Skin epidermis (tissue), 12 donors: ENCODE data around the gene LDHB.
"Not testable (repeated sequence)": the region's sequence is repeated elsewhere in the genome, so short reads cannot be mapped to it uniquely, and the experiment has no call there.

ENCODE experiments used
- H3K27ac ChIP-seq, 21 experiments: fragments of 200-600 bp; sonication (generic) in 11 of 21; one replicate each; pipeline ENCODE4 v1.5.0; 2020; ENCODE audit warnings: mild to moderate bottlenecking in 3 of 21, inconsistent platforms in 2 of 21, moderate library complexity in 2 of 21
- H3K4me3 ChIP-seq, 7 experiments: fragments of 200-600 bp; sonication (generic) in 2 of 7; one replicate each; pipeline ENCODE4 v1.5.0; 2020; ENCODE audit warnings: inconsistent platforms in 2 of 7, mild to moderate bottlenecking in 2 of 7, moderate library complexity in 1 of 7

The LDHB gene

DNA sequence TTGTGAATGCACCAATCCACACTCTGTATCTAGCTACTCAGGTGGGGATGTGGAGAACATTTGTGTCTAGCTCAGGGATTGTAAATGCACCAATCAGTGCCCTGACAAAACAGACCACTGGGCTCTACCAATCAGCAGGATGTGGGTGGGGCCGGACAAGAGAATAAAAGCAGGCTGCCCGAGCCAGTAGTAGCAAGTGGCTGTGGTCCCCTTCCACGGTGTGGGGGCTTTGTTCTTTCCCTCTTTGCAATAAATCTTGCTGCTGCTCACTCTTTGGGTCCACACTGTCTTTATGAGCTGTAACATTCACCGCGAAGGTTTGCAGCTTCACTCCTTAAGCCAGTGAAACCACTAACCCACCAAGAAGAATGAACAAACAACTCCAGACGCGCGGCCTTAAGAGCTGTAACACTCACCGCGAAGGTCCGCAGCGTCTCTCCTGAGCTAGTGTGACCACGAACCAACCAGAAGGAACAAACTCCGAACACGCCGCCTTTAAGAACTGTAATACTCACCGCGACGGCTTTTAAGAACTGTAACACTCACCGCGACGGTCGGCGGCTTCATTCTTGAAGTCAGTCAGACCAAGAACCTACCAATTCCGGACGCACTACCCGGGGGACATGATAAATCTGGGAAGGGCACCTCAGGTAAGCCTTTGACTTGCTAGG is 4.6 kb upstream of the LDHB start:
- no peak overlapping the region for H3K4me3 ChIP-seq
- no peak overlapping the region for H3K27ac ChIP-seq

DNA sequence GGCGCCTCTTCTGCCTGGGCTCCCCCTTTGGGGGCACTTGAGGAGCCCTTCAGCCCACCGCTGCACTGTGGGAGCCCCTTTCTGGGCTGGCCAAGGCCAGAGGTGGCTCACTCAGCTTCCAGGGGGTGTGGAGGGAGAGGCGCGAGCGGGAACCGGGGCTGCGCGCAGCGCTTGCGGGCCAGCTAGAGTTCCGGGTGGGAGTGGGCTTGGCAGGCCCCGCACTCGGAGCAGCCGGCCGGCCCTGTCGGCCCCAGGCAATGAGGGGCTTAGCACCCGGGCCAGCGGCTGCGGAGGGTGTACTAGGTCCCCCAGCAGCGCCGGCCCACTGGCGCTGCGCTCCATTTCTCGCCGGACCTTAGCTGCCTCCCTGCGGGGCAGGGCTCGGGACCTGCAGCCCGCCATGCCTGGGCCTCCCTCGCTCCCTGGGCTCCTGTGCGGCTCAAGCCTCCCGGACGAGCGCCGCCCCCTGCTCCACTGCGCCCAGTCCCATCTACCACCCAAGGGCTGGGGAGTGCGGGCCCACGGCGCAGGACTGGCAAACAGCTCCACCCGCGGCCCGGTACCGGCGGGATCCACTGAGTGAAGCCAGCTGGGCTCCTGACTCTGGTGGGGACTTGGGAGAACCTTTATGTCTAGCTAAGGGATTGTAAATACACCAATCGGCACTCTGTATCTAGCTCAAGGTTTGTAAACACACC is 3.9 kb upstream of the LDHB start:
- H3K4me3 ChIP-seq, H3K27ac ChIP-seq: not testable (repeated sequence)

DNA sequence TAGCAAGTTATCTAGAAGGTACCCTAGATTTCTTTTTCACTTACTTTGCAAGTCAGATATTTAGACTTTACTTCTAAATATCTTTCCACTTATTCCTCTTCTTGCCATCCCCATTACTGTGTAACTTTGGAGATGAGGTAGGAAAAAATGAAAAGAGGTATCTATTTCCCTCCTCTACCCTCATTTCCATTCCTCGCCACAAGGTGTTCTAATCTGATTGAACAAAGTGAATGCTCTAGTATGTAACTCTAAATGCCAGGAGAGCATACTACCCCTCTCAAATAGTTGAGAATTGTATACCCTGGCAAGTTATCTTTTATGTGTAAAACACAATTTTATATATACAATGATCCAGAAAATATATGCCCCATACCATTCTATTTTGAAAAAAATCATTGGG is 1.7 kb upstream of the LDHB start:
- no peak overlapping the region for H3K27ac ChIP-seq

DNA sequence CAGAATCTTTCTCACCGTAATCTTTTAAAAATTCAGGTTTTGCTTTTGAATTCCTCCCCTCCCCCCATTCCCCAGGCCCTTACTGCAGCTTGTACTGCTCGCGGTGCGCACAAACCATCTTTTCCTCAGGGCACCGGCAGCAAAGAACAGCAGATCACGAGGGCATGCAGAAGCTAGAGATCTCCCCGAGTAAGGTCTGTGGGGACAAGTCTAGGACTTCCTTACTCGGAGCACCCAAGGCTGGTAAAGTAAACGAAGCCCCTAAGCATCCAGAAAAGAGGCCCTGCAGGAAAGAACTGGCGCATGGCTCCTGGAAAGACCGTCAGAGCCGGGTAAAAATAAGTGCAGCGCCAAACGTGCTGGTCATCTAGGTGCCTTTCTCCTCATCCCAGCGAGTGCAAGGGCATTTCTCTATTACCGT is 727 bp downstream of the LDHB start:
- Histone ChIP-seq H3K4me3 (peak overlapping the region; percentile 65 to 92 (median 68)), H3K27ac (peak overlapping the region; percentile 2 to 87 (median 67))

More for the DNA sequence above, 1.7 kb upstream of the LDHB start:
- H3K4me3 ChIP-seq: no peak overlapping the region

DNA sequence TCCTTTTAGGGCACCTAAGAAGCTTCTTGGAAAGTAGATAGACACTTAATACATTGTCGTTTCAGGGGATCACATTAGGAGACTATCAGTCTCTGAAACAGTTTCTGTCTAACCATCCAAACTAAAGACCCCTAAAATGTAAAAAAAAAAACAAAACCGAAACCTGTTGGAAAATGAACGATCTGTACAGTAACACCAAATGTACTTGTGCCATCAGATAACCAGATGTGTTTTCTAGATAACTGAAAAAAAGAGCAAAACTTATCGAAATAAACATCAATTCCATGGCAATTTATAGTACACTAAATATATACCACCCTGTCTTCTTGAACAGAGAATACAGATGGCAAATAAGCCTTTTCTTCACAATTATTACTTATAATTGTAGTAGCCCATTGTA is 2.1 kb downstream of the LDHB start:
- Histone ChIP-seq H3K4me3 (peak overlapping the region in 1 of 7 experiments; percentile 7), H3K27ac (no peak overlapping the region)

DNA sequence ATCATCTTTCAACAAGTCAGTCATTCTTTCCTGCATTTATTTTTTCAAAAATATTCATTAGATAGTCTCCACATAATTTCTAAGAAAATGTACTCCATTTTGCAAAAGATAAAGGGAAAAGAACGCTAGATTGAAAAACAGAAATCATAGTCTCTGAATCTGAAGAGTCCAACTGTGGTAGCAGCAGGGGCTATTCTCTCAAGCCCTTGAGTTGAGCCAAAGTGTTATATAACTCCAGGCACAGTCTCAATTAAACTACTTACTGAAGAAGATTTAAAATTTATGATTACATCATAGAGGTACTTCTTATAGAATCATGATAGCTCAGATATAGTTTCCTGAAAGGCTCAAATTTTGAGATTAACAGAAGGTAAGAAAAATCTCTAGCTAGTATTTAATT is 5.8 kb downstream of the LDHB start:
- Histone ChIP-seq H3K4me3 (no peak overlapping the region), H3K27ac (no peak overlapping the region)

DNA sequence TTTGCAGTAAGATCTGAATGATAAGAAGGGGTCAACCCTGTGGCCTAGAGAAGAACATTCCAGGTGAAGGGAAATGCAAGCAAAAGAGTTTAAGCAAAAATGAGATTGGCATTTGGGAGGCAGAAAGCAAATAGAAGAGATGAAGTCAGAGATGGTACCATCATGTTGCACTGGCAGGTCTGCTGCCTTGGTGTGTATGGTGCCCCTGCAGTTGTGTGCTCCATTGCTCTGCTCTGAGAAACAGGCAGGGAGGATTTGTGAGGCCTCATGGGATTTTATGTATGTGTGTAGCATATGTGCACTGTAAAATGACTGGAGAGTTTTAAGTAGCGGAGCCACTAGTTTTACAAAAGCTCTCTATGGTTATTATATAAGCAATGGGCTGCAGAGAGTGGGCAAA is 6.6 kb downstream of the LDHB start:
- no peak overlapping the region for H3K4me3 ChIP-seq

DNA sequence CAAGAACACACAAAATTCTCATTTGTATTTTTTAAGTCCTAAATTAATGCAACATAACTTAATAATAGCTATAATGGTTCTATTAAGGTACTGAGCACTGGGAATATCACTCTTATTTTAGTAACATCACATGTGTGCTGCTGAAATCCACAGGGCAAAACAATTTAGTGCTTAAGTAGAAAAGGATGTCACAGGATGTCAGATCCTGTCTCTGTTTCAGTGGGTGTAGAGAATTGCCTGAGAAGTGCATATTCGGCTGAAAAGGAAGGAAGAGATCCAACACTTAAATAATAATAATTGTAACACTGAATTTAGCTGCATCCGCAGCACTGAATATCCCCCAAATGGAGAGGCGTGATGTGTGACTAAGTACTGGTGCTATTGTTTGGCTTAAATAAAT is 8.6 kb downstream of the LDHB start:
- H3K4me3 ChIP-seq: no peak overlapping the region
- H3K27ac ChIP-seq: no peak overlapping the region

More for the DNA sequence above, 6.6 kb downstream of the LDHB start:
- H3K27ac ChIP-seq: no peak overlapping the region

DNA sequence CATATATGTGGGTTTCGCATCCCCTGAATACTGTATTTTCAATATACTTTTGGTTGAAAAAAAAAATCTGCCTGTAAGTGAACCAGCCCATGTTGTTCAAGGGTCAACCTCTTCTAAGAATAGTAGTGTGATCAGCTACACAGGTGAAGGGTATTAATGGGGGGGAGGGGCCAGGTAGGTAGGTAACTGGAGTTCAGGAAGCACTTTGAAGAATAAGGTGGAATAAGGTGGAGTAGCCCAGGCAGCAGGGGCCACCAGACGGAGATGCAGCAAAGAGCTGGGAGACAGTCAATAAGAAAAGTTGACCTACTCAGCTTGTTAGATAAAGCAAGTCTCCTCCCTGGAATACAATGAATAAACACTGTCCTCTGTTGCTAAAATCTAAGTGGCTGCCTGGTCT is 9.3 kb downstream of the LDHB start:
- Histone ChIP-seq H3K27ac (no peak overlapping the region), H3K4me3 (no peak overlapping the region)

DNA sequence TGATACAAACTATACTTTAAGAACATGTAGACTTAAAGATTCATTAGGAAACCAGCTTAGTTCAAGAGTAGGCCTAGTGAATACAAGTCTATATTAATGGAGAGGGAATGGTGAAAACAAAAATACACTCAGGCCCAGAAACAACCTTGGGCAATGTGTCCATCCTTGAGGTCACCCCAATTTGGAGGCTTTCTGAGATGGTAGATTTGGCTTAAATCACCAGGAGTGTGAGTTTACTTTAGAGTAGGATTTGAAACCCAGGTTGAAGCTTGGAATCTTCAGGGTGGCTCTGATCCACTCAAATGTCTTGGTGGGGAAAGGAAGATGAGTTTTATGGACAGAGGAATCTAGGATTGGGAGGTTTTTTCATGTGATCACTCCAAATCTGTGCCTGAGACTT is 10.5 kb downstream of the LDHB start:
- no peak overlapping the region for H3K27ac ChIP-seq
- no peak overlapping the region for H3K4me3 ChIP-seq

DNA sequence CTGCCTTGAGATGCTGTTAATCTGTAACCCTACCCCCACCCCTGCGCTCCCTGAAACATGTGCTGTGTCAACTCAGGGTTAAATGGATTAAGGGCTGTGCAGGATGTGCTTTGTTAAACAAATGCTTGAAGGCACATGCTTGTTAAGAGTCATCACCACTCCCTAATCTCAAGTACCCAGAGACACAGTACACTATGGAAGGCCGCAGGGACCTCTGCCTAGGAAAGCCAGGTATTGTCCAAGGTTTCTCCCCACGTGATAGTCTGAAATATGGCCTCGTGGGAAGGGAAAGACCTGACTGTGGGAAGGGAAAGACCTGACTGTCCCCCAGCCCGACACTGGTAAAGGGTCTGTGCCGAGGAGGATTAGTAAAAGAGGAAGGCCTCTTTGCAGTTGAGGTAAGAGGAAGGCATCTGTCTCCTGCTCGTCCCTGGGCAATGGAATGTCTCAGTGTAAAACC is 12.6 kb downstream of the LDHB start:
- not testable (repeated sequence) for H3K27ac ChIP-seq, H3K4me3 ChIP-seq

DNA sequence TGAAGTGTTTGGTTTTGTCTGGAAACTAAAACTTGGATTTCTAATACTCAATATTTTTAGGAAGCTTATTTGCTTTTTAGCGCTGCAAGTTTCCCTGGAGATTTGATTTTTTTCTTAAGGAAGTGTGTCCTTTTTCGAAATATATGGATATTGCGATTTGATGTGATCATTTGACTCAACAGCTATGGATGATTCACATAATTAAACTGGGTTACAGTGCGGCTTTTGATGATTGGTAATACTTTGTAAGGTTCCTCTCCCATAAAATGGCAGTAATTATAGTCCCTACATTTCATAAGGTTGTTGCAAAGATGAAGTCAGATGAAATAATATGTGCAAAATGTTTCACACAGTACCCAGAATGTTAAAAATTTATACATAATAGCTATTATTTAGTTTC is 13.1 kb downstream of the LDHB start:
- H3K4me3 ChIP-seq: no peak overlapping the region
- H3K27ac ChIP-seq: no peak overlapping the region

DNA sequence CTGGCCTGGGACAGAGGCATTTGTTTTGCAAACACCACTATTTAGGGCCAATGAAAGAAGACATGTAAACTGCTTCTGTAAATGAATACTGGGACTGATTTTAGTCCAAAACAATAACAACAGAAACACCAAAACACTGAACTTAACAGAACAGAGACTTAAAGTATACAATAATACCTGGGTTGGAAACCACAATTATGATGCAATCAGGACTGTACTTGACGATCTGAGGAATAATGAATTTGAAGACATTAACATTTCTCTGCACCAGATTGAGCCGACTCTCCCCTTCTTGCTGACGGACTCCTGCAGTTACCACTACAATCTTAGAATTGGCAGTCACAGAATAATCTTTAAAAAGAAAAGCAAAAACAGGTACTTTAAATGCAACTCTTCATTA is 13.9 kb downstream of the LDHB start:
- Histone ChIP-seq H3K4me3 (no peak overlapping the region), H3K27ac (no peak overlapping the region)

DNA sequence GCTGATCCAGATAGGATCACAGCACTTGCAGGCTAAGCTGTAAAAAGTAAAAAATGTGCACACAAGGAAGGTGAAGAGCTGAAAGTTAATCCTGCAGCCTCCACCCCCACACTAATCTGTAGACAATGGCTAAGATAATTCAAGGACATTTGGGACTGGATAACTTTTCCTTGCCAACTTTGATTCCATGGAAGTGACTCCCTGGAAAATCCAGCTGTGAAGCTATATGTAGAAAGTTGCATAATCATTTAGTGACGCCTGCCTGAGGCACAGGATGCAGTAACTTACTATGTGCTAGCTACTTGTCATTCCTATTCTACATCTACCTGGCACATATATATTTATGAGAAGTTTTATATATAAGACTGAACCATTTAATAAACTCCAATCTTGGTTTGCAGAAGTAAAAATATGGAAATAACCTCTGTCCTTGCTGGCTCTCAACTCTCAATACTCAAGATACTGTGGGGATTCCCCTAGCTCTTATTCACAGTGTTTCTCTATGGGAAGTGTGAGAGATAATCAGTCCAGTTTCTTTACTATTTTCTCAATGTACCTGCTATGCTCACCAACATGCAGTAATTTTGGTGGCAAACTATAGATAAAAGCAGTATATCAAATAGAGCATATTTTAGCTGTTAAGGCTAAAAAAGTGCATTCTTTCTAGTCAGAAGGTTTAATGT is 14.8 kb downstream of the LDHB start:
- no peak overlapping the region for H3K27ac ChIP-seq
- H3K4me3 ChIP-seq: no peak overlapping the region

DNA sequence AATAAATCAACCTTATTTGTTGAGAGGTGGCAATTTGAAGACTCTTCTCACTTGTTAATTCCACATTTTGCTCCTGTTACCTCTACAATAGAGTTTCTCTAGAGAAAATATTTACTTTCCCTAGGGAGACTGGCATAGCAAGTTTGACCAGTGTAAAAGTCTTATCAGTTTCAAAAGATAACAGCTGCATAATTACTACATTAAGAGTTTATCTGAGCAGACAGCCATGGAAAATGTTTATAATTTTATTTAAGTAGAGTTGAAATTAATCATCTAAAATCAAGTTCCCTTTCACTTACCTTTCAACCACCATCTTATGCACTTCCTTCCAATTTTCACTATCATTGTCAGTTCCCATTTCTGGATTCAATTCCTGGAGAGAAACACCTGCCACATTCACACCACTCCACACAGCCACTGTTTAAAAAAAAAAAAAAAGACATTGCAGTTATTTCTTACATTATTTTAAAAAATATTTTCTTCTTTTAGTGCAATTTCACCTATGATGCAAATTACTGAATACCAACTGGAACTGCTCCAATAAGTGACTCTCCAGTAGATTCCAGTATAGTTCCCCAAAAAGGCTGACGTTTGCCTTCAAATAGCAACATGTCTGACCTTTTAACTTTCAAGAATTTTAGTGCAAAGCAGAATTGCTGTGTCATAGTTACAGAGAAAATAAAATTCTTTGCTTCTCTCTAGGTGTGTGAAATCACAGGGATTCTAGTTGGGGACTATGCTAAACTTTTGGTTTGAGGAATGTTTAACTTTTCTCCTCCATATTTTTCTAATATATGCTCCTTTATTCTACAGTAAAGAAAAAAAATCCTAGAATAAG is 19.4 kb downstream of the LDHB start:
- H3K4me3 ChIP-seq: no peak overlapping the region
- H3K27ac ChIP-seq: no peak overlapping the region

DNA sequence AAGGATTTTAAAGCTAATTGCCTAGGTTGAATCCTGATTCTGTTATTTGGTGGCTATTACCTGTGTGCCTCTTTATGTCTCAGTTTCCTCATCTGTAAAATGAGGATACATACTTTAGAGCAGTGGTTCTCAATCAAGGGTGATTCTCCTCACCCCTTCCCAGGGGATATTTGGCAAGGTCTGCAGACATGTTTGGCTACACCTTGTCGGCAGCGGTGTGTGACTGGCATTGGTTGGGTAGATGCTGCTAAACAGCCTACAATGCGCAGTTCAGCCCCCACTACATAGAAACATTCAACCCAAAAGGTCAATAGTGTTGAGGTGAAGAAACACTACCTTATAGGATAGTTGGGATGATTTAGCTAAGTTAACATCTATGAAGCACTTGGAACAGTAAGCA is 23.4 kb downstream of the LDHB start:
- no peak overlapping the region for H3K4me3 ChIP-seq
- H3K27ac ChIP-seq: no peak overlapping the region

DNA sequence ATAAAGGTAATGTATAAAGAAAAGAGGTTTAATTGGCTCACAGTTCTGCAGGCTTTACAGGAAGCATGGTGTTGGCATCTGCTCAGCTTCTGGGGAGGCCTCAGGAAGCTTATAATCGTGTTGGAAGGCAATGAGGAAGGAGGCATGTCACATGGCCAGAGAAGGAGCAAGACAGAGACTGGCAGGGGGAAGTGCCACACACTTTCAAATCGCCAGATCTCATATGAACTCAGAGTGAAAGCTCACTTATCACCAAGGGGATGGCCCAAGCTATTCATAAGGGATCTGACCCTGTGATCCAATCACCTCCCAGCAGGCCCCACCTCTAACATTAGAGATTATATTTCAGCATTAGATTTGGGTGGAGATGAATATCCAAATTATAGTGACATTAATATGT is 26.3 kb downstream of the LDHB start:
- Histone ChIP-seq H3K4me3 (no peak overlapping the region), H3K27ac (no peak overlapping the region)

DNA sequence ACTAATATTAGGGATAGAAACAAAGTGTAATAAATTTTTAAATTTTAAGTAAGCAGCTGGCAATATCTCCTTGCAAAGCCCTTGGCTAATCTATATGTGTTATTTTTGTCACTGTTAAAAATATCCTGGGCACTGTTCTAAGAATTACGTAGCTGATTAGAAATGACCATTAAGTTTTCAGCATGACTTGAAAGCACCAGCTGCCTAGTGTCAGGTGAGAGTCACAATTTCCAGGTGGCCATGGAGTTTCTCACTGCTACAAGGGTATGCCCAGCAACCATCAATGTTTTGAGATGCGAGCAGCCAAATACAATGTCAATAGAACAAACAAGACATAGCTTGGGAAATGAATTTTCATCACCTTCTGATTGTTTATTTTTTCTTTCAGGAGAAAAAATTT is 29.7 kb downstream of the LDHB start:
- H3K27ac ChIP-seq: no peak overlapping the region
- no peak overlapping the region for H3K4me3 ChIP-seq

DNA sequence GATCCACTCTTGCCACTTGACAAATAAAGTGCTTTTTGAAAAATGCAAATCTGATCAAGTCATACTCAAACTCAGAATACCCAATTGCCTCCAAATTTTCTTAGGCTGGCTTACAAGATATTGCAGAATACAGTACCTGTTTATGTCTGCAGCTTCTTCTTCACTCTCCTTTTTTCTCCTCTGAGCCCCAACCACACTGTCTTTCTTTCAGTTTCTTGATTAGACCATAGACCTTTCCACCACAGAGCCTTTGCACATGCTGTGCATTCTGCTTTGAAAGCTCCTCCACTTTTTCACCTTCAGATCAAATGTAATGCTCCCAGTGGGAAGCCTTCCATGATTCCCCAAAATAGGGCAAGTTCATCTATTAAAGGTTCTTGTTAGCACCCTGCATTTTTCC is 39.1 kb downstream of the LDHB start:
- H3K4me3 ChIP-seq: no peak overlapping the region

DNA sequence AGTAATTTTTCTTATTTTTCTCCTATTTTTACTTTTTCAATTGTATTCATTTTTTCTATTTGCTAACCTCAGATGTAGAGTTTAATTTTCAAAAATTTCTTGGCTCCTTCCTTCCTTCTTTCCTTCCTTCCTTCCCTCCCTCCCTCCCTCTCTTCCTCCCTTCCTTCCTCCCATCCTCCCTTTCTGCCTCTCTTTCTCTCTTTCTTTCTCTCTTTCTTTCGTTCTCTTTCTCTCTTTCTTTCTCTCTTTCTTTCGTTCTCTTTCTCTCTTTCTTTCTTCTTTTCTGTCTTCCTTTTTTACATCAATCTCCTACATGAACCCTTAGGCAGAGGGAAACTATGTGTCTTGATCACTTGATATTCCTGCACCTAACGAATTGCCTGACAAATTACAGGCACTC is 40.6 kb downstream of the LDHB start:
- H3K4me3 ChIP-seq: no peak overlapping the region
- no peak overlapping the region for H3K27ac ChIP-seq

More for the DNA sequence above, 39.1 kb downstream of the LDHB start:
- no peak overlapping the region for H3K27ac ChIP-seq
